Neural progenitor cell (in vitro differentiated cells): Measurements from ENCODE around the gene MOB4. TPM values are rescaled to one million over a fixed set of nuclear protein-coding genes. Genes with fewer than 3 reads are reported as not detected.
"Not testable (repeated sequence)": the region's sequence is repeated elsewhere in the genome, so short reads cannot be mapped to it uniquely, and the experiment has no call there.

ENCODE experiments used
- DNase-seq: peaks from one replicate; pipeline ENCODE4 v3.0.0-alpha.2; 2016; ENCODE audit warnings: low spot score
- H2AFZ ChIP-seq: fragments of 200-600 bp; sonication (generic); replicated peaks from 2 replicates; pipeline ENCODE4 v1.6.1; 2016; ENCODE audit warnings: antibody characterized with exemption
- H3F3A ChIP-seq: fragments of 200-600 bp; sonication (generic); 2 replicates; pipeline ENCODE4 v1.6.1; 2016; ENCODE audit warnings: antibody characterized with exemption, low read depth
- H3K27ac ChIP-seq: fragments of 200-600 bp; sonication (generic); 2 replicates; pipeline ENCODE4 v1.5.1; 2016; ENCODE audit warnings: mild to moderate bottlenecking
- H3K27me3 ChIP-seq: fragments of 200-600 bp; sonication (generic); 2 replicates; pipeline ENCODE4 v1.6.1; 2016; ENCODE audit warnings: mild to moderate bottlenecking, moderate library complexity
- H3K36me3 ChIP-seq: fragments of 200-600 bp; sonication (generic); 2 replicates; pipeline ENCODE4 v1.5.1; 2016
- H3K4me1 ChIP-seq: fragments of 200-600 bp; sonication (generic); 2 replicates; pipeline ENCODE4 v1.6.1; 2016; ENCODE audit warnings: mixed run types
- H3K4me2 ChIP-seq: fragments of 200-600 bp; sonication (generic); 2 replicates; pipeline ENCODE4 v1.6.1; 2016
- H3K4me3 ChIP-seq: fragments of 200-600 bp; sonication (generic); 2 replicates; pipeline ENCODE4 v1.5.1; 2016
- H3K79me2 ChIP-seq: fragments of 200-600 bp; sonication (generic); 2 replicates; pipeline ENCODE4 v1.6.1; 2016; ENCODE audit warnings: low read depth
- H3K9ac ChIP-seq: fragments of 200-600 bp; sonication (generic); 2 replicates; pipeline ENCODE4 v1.6.1; 2016
- H3K9me3 ChIP-seq: fragments of 200-600 bp; sonication (generic); 2 replicates; pipeline ENCODE4 v1.5.1; 2016; ENCODE audit warnings: low read depth
- H4K20me1 ChIP-seq: fragments of 200-600 bp; sonication (generic); 2 replicates; pipeline ENCODE4 v1.6.1; 2016; ENCODE audit warnings: low read depth
- H3K27ac Mint-ChIP-seq: 3 replicates; pipeline ENCODE4 v1.8.0; 2021; ENCODE audit warnings: mixed read lengths
- H3K27me3 Mint-ChIP-seq: 2 replicates; pipeline ENCODE4 v1.8.0; 2022; ENCODE audit warnings: low read depth, mild to moderate bottlenecking, inconsistent platforms, moderate library complexity, mixed read lengths; ENCODE audit not compliant: insufficient read depth
- H3K36me3 Mint-ChIP-seq: 3 replicates; pipeline ENCODE4 v1.8.0; 2021; ENCODE audit warnings: mixed read lengths
- H3K4me1 Mint-ChIP-seq: 3 replicates; pipeline ENCODE4 v1.8.0; 2021; ENCODE audit warnings: mixed read lengths
- H3K4me3 Mint-ChIP-seq: 3 replicates; pipeline ENCODE4 v1.8.0; 2021; ENCODE audit warnings: mild to moderate bottlenecking, moderate library complexity, mixed read lengths
- H3K9me3 Mint-ChIP-seq: 3 replicates; pipeline ENCODE4 v1.8.0; 2020; ENCODE audit warnings: mixed read lengths
- EZH2 ChIP-seq: fragments of 200-600 bp; sonication (generic); IDR thresholded peaks from 2 replicates; pipeline ENCODE4 v1.6.1; 2017; ENCODE audit warnings: antibody characterized with exemption, mild to moderate bottlenecking, moderate library complexity
- EZH2phosphoT487 ChIP-seq: fragments of 200-600 bp; sonication (generic); IDR thresholded peaks from 2 replicates; pipeline ENCODE4 v1.6.1; 2017; ENCODE audit warnings: antibody characterized with exemption
- total RNA-seq: library from RNA; depleted of rRNA; stranded (reverse); fragments of >200 nt; gene quantifications from 2 replicates; pipeline ENCODE4 v1.2.3, GENCODE V29; 2015; ENCODE audit warnings: low replicate concordance
- TF ChIP-seq, protein P1 (sequence below): fragments of 200-600 bp; sonication (generic); IDR thresholded peaks from 2 replicates; pipeline ENCODE4 v1.5.1; 2017; ENCODE audit warnings: antibody characterized with exemption, mild to moderate bottlenecking

MOB4 gene
- total RNA-seq, 1 donor from 2014 or later = 76.7 TPM

GRCh38 chr2:197480165-197481036, 35.5 kb upstream of the MOB4 start:
- no peaks in the 10 kb centered on the region for H3K4me1 Mint-ChIP-seq
- TF ChIP-seq, protein P1, sequence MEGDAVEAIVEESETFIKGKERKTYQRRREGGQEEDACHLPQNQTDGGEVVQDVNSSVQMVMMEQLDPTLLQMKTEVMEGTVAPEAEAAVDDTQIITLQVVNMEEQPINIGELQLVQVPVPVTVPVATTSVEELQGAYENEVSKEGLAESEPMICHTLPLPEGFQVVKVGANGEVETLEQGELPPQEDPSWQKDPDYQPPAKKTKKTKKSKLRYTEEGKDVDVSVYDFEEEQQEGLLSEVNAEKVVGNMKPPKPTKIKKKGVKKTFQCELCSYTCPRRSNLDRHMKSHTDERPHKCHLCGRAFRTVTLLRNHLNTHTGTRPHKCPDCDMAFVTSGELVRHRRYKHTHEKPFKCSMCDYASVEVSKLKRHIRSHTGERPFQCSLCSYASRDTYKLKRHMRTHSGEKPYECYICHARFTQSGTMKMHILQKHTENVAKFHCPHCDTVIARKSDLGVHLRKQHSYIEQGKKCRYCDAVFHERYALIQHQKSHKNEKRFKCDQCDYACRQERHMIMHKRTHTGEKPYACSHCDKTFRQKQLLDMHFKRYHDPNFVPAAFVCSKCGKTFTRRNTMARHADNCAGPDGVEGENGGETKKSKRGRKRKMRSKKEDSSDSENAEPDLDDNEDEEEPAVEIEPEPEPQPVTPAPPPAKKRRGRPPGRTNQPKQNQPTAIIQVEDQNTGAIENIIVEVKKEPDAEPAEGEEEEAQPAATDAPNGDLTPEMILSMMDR = no peak
- TF ChIP-seq EZH2phosphoT487 (no peak), EZH2 (no peak)
- no peaks in the 10 kb centered on the region for H3K36me3 ChIP-seq
- H3K27me3 ChIP-seq = no peaks in the 10 kb centered on the region
- peaks cover 10% of the 10 kb centered on the region for H3K9me3 Mint-ChIP-seq
- H3K4me3 ChIP-seq = no peak overlapping the region
- no peak for DNase-seq
- H4K20me1 ChIP-seq = no peaks in the 10 kb centered on the region
- no peaks in the 10 kb centered on the region for H3K9me3 ChIP-seq
- no peaks in the 10 kb centered on the region for H3K27me3 Mint-ChIP-seq
- no peak overlapping the region for H3K27ac Mint-ChIP-seq
- peaks cover 16% of the 10 kb centered on the region for H3K36me3 Mint-ChIP-seq
- no peaks in the 10 kb centered on the region for H3K79me2 ChIP-seq
- H3K4me2 ChIP-seq = no peak overlapping the region
- H3K27ac ChIP-seq = no peak overlapping the region
- peaks cover 22% of the 10 kb centered on the region for H3F3A ChIP-seq
- H3K9ac ChIP-seq = no peak overlapping the region
- H3K4me1 ChIP-seq = no peaks in the 10 kb centered on the region
- no peak overlapping the region for H3K4me3 Mint-ChIP-seq
- H2AFZ ChIP-seq = no peak overlapping the region

DNA sequence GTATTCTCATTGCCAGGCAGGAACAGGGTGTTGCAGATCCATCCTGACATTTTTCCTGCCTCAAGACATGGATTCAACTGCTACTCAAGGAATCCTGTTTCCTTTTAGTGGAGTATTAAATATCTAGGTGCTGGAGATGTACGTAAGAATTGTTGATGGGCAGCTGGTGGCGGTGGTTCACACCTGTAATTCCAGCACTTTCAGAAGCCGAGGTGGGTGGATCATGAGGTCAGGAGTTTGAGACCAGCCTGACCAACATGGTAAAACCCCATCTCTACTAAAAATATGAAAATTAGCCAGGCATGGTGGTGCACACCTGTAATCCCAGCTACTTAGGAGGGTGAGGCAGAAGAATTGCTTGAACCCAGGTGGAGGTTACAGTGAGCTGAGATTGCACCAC, 31.6 kb upstream of the MOB4 start:
- not testable (repeated sequence) for H3K27me3 Mint-ChIP-seq, H3K27me3 ChIP-seq, H3K4me3 ChIP-seq, H3K4me1 ChIP-seq, H3K27ac Mint-ChIP-seq, H3K4me2 ChIP-seq, H3K4me1 Mint-ChIP-seq, H3K9ac ChIP-seq, H3K9me3 ChIP-seq, DNase-seq, H3K27ac ChIP-seq, H3K9me3 Mint-ChIP-seq, H3K4me3 Mint-ChIP-seq, H4K20me1 ChIP-seq, H3K79me2 ChIP-seq, H2AFZ ChIP-seq
- Histone ChIP-seq H3K36me3 (peaks cover 19% of the 10 kb centered on the region), H3F3A (peaks cover 54% of the 10 kb centered on the region)
- peaks cover 36% of the 10 kb centered on the region for H3K36me3 Mint-ChIP-seq

DNA sequence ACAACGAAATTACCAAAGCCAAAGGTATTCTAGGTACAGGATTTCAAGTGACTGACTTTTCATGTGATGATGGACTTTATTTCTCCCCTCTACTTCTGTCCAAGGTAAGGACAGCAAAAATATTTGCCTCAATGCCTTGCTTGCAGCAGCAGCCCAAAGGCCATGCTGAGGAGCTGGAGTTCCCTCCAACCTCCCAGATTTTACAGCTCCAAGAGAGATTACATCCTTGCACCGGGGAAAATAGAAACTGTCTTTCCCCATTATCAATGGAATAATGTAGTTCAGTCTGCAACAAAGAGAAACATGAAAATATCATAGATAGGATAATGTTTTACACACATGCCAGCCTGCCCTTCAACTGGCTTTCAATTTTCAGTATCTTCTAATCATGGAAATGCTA, 29.7 kb upstream of the MOB4 start:
- peaks cover 70% of the 10 kb centered on the region for H3F3A ChIP-seq
- H3K4me1 ChIP-seq = no peaks in the 10 kb centered on the region
- H3K9me3 ChIP-seq = no peaks in the 10 kb centered on the region
- peaks cover 43% of the 10 kb centered on the region for H3K36me3 Mint-ChIP-seq
- H3K27ac Mint-ChIP-seq = no peak overlapping the region
- no peaks in the 10 kb centered on the region for H3K4me1 Mint-ChIP-seq
- H3K27ac ChIP-seq = no peak overlapping the region
- peaks cover 10% of the 10 kb centered on the region for H3K79me2 ChIP-seq
- H3K4me2 ChIP-seq = no peak overlapping the region
- peaks cover 13% of the 10 kb centered on the region for H4K20me1 ChIP-seq
- peaks cover 21% of the 10 kb centered on the region for H3K36me3 ChIP-seq
- peaks cover 10% of the 10 kb centered on the region for H3K9me3 Mint-ChIP-seq
- no peak for TF ChIP-seq EZH2phosphoT487
- no peak overlapping the region for H3K4me3 ChIP-seq
- no peak for DNase-seq
- H3K9ac ChIP-seq = no peak overlapping the region
- H3K27me3 Mint-ChIP-seq = no peaks in the 10 kb centered on the region
- H2AFZ ChIP-seq = no peak overlapping the region
- no peak overlapping the region for H3K4me3 Mint-ChIP-seq
- no peaks in the 10 kb centered on the region for H3K27me3 ChIP-seq

- Histone ChIP-seq H3K9ac (no peak overlapping the region), H3K4me2 (no peak overlapping the region), H3K27me3 (no peaks in the 10 kb centered on the region), H3K79me2 (peaks cover 22% of the 10 kb centered on the region), H3K4me3 (no peak overlapping the region), H4K20me1 (peaks cover 17% of the 10 kb centered on the region), H3K27ac (no peak overlapping the region), H2AFZ (no peak overlapping the region), H3K9me3 (no peaks in the 10 kb centered on the region), H3K4me1 (no peaks in the 10 kb centered on the region), H3K36me3 (peaks cover 29% of the 10 kb centered on the region), H3F3A (peaks cover 81% of the 10 kb centered on the region)
- DNase-seq = no peak
- Mint-ChIP-seq H3K9me3 (peaks cover 10% of the 10 kb centered on the region), H3K4me1 (no peaks in the 10 kb centered on the region), H3K27ac (no peak overlapping the region), H3K27me3 (no peaks in the 10 kb centered on the region), H3K4me3 (no peak overlapping the region), H3K36me3 (peaks cover 50% of the 10 kb centered on the region)
- TF ChIP-seq, protein P1 = no peak
- TF ChIP-seq EZH2 = no peak
- TF ChIP-seq EZH2phosphoT487 = no peak
Observed at GRCh38 chr2:197487385-197487784, 28.5 kb upstream of the MOB4 start.
